ENCODE data around the gene IL9. TPM values are rescaled to one million over a fixed set of nuclear protein-coding genes. Genes with fewer than 3 reads are reported as not detected.

IL9 gene
- total RNA-seq, 4 donors from 2014 or later = not detected

DNA sequence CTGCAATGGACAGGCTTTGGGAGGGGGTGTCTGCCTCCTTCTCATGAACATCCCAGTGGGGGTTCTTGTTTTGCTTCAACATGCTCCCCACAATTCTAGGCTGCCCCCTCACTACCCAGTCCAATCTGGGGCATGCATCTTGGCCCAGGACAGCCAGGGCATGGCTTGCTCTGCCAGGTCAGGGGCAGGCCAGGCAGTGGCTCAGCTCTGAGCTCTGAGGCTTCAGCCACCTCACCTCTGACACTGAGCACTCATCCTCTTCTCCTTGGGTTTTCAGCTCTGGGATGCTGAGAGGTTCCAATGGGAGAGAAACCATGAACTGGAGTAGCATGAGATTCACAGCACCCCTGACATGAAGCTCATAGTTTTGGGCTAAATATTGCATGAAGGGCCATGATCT is 49.3 kb downstream of the IL9 start:
- no peak for TF ChIP-seq POLR2A (IDR thresholded peaks at IDR 0.05)
- intact Hi-C loops (cut with DNase I) = no loop called here
- no peak overlapping the region for H3K27ac ChIP-seq

DNA sequence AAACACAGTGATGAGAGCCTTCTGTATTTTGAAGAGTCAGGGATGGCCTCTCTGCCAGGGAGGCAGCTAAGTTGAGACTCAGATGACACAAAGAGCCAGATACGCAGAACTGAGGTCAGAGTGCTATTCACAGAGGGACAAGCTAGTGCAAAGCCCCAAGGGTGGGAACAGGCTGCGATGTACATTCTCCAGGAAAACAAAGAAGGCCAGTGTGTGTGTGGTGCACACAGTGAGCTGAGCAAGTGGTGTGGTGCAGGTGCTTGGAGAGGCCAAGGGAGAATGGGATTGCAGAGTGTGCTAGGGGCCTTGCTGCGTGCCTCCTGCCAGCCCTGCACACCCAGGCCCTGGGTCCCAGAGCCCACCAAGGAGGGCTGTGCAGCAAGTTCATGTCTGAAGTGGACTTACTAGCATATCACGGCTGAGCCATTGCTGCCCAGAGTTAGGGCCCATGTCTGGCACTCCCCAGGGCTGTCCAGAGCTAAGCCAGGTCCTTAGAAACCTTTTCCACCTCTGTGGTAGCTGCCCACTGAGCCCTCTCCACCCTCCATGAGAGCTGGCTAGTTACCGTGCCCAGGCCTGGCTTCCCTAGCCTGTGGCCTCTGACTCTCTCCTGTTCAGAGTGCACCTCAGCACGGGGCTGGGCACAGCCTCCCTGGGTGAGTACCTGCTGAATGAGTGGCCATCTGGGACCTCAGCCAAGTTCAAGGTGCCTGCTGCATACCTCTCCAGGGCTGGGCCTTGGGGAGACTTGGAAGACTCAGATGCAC is 51.9 kb downstream of the IL9 start:
- intact Hi-C loops (cut with DNase I) = no loop called here
- Histone ChIP-seq H3K27me3 (no peaks in the 10 kb centered on the region), H3K9me3 (no peaks in the 10 kb centered on the region), H3K36me3 (no peaks in the 10 kb centered on the region), H3K4me1 (no peaks in the 10 kb centered on the region), H3K27ac (no peak overlapping the region), H3K4me3 (replicated peaks in 1 of 3) (no peak overlapping the region)
- 70 to 80% methylated on average over 5 to 6 of the region's 6 CpGs for WGBS, 2 donors
- peak; percentile 14 to 27 for DNase-seq
- TF ChIP-seq, protein P1, sequence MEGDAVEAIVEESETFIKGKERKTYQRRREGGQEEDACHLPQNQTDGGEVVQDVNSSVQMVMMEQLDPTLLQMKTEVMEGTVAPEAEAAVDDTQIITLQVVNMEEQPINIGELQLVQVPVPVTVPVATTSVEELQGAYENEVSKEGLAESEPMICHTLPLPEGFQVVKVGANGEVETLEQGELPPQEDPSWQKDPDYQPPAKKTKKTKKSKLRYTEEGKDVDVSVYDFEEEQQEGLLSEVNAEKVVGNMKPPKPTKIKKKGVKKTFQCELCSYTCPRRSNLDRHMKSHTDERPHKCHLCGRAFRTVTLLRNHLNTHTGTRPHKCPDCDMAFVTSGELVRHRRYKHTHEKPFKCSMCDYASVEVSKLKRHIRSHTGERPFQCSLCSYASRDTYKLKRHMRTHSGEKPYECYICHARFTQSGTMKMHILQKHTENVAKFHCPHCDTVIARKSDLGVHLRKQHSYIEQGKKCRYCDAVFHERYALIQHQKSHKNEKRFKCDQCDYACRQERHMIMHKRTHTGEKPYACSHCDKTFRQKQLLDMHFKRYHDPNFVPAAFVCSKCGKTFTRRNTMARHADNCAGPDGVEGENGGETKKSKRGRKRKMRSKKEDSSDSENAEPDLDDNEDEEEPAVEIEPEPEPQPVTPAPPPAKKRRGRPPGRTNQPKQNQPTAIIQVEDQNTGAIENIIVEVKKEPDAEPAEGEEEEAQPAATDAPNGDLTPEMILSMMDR (IDR thresholded peaks at IDR 0.05) = no peak
- no peak for TF ChIP-seq POLR2A (IDR thresholded peaks at IDR 0.05)

More for the DNA sequence above, 49.3 kb downstream of the IL9 start:
- Histone ChIP-seq H3K9me3 (no peaks in the 10 kb centered on the region), H3K36me3 (no peaks in the 10 kb centered on the region), H3K4me3 (replicated peaks in 1 of 3) (no peak overlapping the region), H3K4me1 (no peaks in the 10 kb centered on the region), H3K27me3 (no peaks in the 10 kb centered on the region)
- DNase-seq = no peak

DNA sequence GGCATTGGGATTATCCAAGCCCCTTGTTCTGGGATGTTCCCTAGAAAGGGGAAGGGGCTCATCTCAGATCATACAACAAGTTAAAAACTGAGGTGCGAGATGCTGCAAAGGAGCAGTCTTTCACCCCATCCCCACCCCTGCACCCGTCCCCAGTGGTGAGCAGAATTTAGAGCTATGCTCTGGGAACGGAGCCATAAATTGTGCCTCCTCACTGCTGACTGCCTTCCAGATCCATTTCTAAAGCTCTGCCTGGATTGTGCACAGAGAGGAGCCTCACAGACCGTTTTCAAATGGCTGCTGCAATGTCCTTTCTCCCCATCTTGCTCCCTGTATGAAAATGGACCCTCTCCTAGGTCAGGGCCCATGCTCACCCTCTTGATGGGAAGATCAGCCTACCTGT is 52.9 kb downstream of the IL9 start:
- WGBS, 2 donors = 81 to 89% methylated on average over 4 of the region's 4 CpGs
- Histone ChIP-seq H3K27me3 (no peaks in the 10 kb centered on the region), H3K4me1 (no peaks in the 10 kb centered on the region), H3K9me3 (no peaks in the 10 kb centered on the region), H3K4me3 (replicated peaks in 1 of 3) (no peak overlapping the region), H3K36me3 (no peaks in the 10 kb centered on the region), H3K27ac (no peak overlapping the region)
- DNase-seq = no peak
- TF ChIP-seq, protein P1 (IDR thresholded peaks at IDR 0.05) = no peak
- TF ChIP-seq POLR2A (IDR thresholded peaks at IDR 0.05) = no peak
- intact Hi-C loops (cut with DNase I) = no loop called here

Other genes starting within 250 kb of the IL9 start
- gene SLC25A48, start 61.2 kb downstream of the IL9 start, total RNA-seq = under 1 TPM in 1 of 4 donors, not detected in 3; 0.33 TPM
- not detected for gene LECT2, start 59.1 kb upstream of the IL9 start, total RNA-seq
- gene TGFBI, start 133.1 kb upstream of the IL9 start, total RNA-seq = 10 to 100 TPM; 19.6 to 55.9 (median 38.5) TPM
- gene SMAD5, start 237.0 kb upstream of the IL9 start, total RNA-seq = 100 to 1,000 TPM in 1 of 4 donors, 10 to 100 TPM in 3; 51.8 to 122 (median 63.3) TPM